ENCODE results near the gene CNTN1. TPM values are rescaled to one million over a fixed set of nuclear protein-coding genes. Genes with fewer than 3 reads are reported as not detected.

CNTN1 gene
- polyA plus RNA-seq, 1 donor (not counting 4 experiments of a cell fraction or from before 2014, with no cell fraction given): 19.0 TPM

GRCh38 chr12:41026151-41026550 lies 333.9 kb downstream of the CNTN1 start:
- H3K4me1 ChIP-seq (ENCODE audit: control insufficient read depth, extremely low read depth, insufficient read depth, low read length): no peaks in the 10 kb centered on the region
- dilution Hi-C loops (cut with MboI; ENCODE audit: extremely low pct_ligation_motif_present, low sequenced_read_pairs): no loop called here
- H3K4me3 ChIP-seq (ENCODE audit: control insufficient read depth in 2 of 3, extremely low read depth in 1 of 3, insufficient read depth in 2 of 3, low read depth in 1 of 3, low read length in 3 of 3): no peak overlapping the region
- H4K20me1 ChIP-seq (ENCODE audit: control insufficient read depth, extremely low read depth, insufficient read depth, low read length): no peaks in the 10 kb centered on the region
- no peaks in the 10 kb centered on the region for H3K36me3 ChIP-seq (ENCODE audit: control insufficient read depth in 2 of 2, extremely low read depth in 1 of 2, insufficient read depth in 2 of 2, low read length in 2 of 2)
- no peaks in the 10 kb centered on the region for H3K9me1 ChIP-seq (ENCODE audit: control insufficient read depth, extremely low read depth, insufficient read depth, low read length)
- no peak overlapping the region for H3K27ac ChIP-seq (ENCODE audit: control insufficient read depth, insufficient read depth, low read length)
- no peak overlapping the region for H3K4me2 ChIP-seq (ENCODE audit: control insufficient read depth, extremely low read depth, insufficient read depth, low read depth, low read length)
- no peak overlapping the region for H3K9ac ChIP-seq (ENCODE audit: control insufficient read depth, extremely low read depth, insufficient read depth, low read length)
- no peak overlapping the region for H2AFZ ChIP-seq (ENCODE audit: control insufficient read depth, low read length)
- TF ChIP-seq EZH2 (IDR thresholded peaks at IDR 0.05; ENCODE audit: low read length) (no peak), CTCF (optimal IDR thresholded peaks at IDR 0.05 in 1 of 3, IDR thresholded peaks at IDR 0.05 in 1 of 3, conservative IDR thresholded peaks at IDR 0.05 in 1 of 3; ENCODE audit: extremely low read depth in 1 of 3, insufficient read depth in 2 of 3, low read length in 3 of 3) (no peak)
- H3K9me3 ChIP-seq (ENCODE audit: control insufficient read depth, low read depth, low read length): no peaks in the 10 kb centered on the region
- FAIRE-seq: no peak
- no peaks in the 10 kb centered on the region for H3K79me2 ChIP-seq (ENCODE audit: control insufficient read depth, insufficient read depth, low read length)
- H3K27me3 ChIP-seq (ENCODE audit: control insufficient read depth, extremely low read depth, insufficient read depth, low read length): no peaks in the 10 kb centered on the region
- DNase-seq (ENCODE audit: low read depth, low spot score): no peak

GRCh38 chr12:41032386-41032785 lies 340.1 kb downstream of the CNTN1 start:
- dilution Hi-C loops (cut with MboI; ENCODE audit: extremely low pct_ligation_motif_present, low sequenced_read_pairs): no loop called here
- Histone ChIP-seq H3K4me1 (ENCODE audit: control insufficient read depth, extremely low read depth, insufficient read depth, low read length) (peaks cover 8% of the 10 kb centered on the region), H3K9me1 (ENCODE audit: control insufficient read depth, extremely low read depth, insufficient read depth, low read length) (no peaks in the 10 kb centered on the region), H3K4me3 (ENCODE audit: control insufficient read depth in 2 of 3, extremely low read depth in 1 of 3, insufficient read depth in 2 of 3, low read depth in 1 of 3, low read length in 3 of 3) (no peak overlapping the region), H3K36me3 (ENCODE audit: control insufficient read depth in 2 of 2, extremely low read depth in 1 of 2, insufficient read depth in 2 of 2, low read length in 2 of 2) (no peaks in the 10 kb centered on the region), H2AFZ (ENCODE audit: control insufficient read depth, low read length) (peak overlapping the region; percentile 33), H3K27me3 (ENCODE audit: control insufficient read depth, extremely low read depth, insufficient read depth, low read length) (no peaks in the 10 kb centered on the region), H3K27ac (ENCODE audit: control insufficient read depth, insufficient read depth, low read length) (no peak overlapping the region), H3K4me2 (ENCODE audit: control insufficient read depth, extremely low read depth, insufficient read depth, low read depth, low read length) (no peak overlapping the region), H4K20me1 (ENCODE audit: control insufficient read depth, extremely low read depth, insufficient read depth, low read length) (no peaks in the 10 kb centered on the region), H3K9ac (ENCODE audit: control insufficient read depth, extremely low read depth, insufficient read depth, low read length) (no peak overlapping the region), H3K79me2 (ENCODE audit: control insufficient read depth, insufficient read depth, low read length) (no peaks in the 10 kb centered on the region), H3K9me3 (ENCODE audit: control insufficient read depth, low read depth, low read length) (no peaks in the 10 kb centered on the region)
- DNase-seq (ENCODE audit: low read depth, low spot score) (no peak), FAIRE-seq (no peak)
- no peak for TF ChIP-seq CTCF (optimal IDR thresholded peaks at IDR 0.05 in 1 of 3, IDR thresholded peaks at IDR 0.05 in 1 of 3, conservative IDR thresholded peaks at IDR 0.05 in 1 of 3; ENCODE audit: extremely low read depth in 1 of 3, insufficient read depth in 2 of 3, low read length in 3 of 3)

Measured in keratinocyte (primary cell).